OCI-LY7 (cell line): ENCODE results near the gene ACTL8. TPM values are rescaled to one million over a fixed set of nuclear protein-coding genes. Genes with fewer than 3 reads are reported as not detected.
A peak's percentile ranks its signal among the peaks of the same experiment; 100 is the strongest.

Source experiments
- BruUV-seq: library from RNA; stranded (reverse); fragments of 400-500 nt; replicated peaks from 2 replicates; lab custom pipeline; 2021; lab: Mats Ljungman, UMichigan
- CTCF ChIA-PET: fragments of 300-600 bp; sonication (Branson Sonifier 250); formaldehyde crosslinking; loops from one replicate; lab custom pipeline; 2022; ENCODE audit warnings: antibody characterized with exemption; ENCODE audit not compliant: unreplicated experiment; lab: Charles Lee
- POLR2A ChIA-PET: fragments of 300-600 bp; sonication (Branson Sonifier 250); formaldehyde crosslinking; loops from one replicate; lab custom pipeline; 2022; ENCODE audit warnings: antibody characterized with exemption; lab: Charles Lee
- DNase-seq: peaks from one replicate; pipeline ENCODE4 v3.0.0-alpha.2; 2015; ENCODE audit warnings: low spot score
- H2AFZ ChIP-seq: fragments of 200-600 bp; sonication (generic), shearing (Covaris generic); 2 replicates; pipeline ENCODE4 v1.6.1; 2014; ENCODE audit warnings: mild to moderate bottlenecking, antibody characterized with exemption, low read length, moderate library complexity
- H3K27ac ChIP-seq: fragments of 200-600 bp; sonication (generic); 2 replicates; pipeline ENCODE4 v1.5.1; 2014; ENCODE audit warnings: mixed run types, low read depth, mild to moderate bottlenecking, moderate library complexity, low read length, inconsistent platforms; ENCODE audit not compliant: poor library complexity, severe bottlenecking
- H3K36me3 ChIP-seq: fragments of 200-600 bp; sonication (generic); 2 replicates; pipeline ENCODE4 v1.6.1; 2014; ENCODE audit warnings: mild to moderate bottlenecking, antibody characterized with exemption, low read length, moderate library complexity, mixed read lengths; ENCODE audit not compliant: insufficient read depth
- H3K4me1 ChIP-seq: fragments of 200-600 bp; sonication (generic); 2 replicates; pipeline ENCODE4 v1.5.1; 2014; ENCODE audit warnings: mild to moderate bottlenecking, low read length; ENCODE audit not compliant: insufficient read depth, poor library complexity, severe bottlenecking
- H3K4me2 ChIP-seq: fragments of 200-600 bp; sonication (generic); 2 replicates; pipeline ENCODE4 v1.6.1; 2014; ENCODE audit warnings: mild to moderate bottlenecking, low read length
- H3K4me3 ChIP-seq: fragments of 200-600 bp; sonication (generic); 2 replicates; pipeline ENCODE4 v1.5.1; 2014; ENCODE audit warnings: mild to moderate bottlenecking, low read depth, low read length; ENCODE audit not compliant: poor library complexity, severe bottlenecking
- H3K79me2 ChIP-seq: fragments of 200-600 bp; sonication (generic); 2 replicates; pipeline ENCODE4 v1.6.1; 2016; ENCODE audit warnings: low read depth, mild to moderate bottlenecking, low read length, moderate library complexity, mixed read lengths; ENCODE audit not compliant: insufficient read depth
- H3K9me2 ChIP-seq: fragments of 200-600 bp; sonication (generic); 2 replicates; pipeline ENCODE4 v1.6.1; 2016; ENCODE audit warnings: mild to moderate bottlenecking, low read length, mixed read lengths; ENCODE audit not compliant: insufficient read depth
- H3K9me3 ChIP-seq: fragments of 200-600 bp; sonication (generic); 2 replicates; pipeline ENCODE4 v1.6.1; 2014; ENCODE audit warnings: mild to moderate bottlenecking, mixed run types, low read length, mixed read lengths
- H4K20me1 ChIP-seq: fragments of 200-600 bp; sonication (generic); 2 replicates; pipeline ENCODE4 v1.6.1; 2014; ENCODE audit warnings: mild to moderate bottlenecking, antibody characterized with exemption, low read length, moderate library complexity, mixed read lengths; ENCODE audit not compliant: insufficient read depth
- EZH2phosphoT487 ChIP-seq: fragments of 200-600 bp; sonication (generic); IDR thresholded peaks from 2 replicates; pipeline ENCODE4 v1.6.1; 2018; ENCODE audit warnings: low read depth, borderline replicate concordance, mild to moderate bottlenecking, mixed run types, antibody characterized with exemption, low read length, moderate library complexity, mixed read lengths
- intact Hi-C: fragments of 100-400 bp; cut with micrococcal nuclease; formaldehyde crosslinking; loops from one replicate; pipeline ENCODE4 v1.10.0; 2022; ENCODE audit not compliant: unreplicated experiment
- total RNA-seq, 2 experiments: library from RNA; depleted of rRNA in 1 of 2; stranded (reverse); fragments of >200 nt in 1 of 2; shearing (Covaris generic) in 1 of 2; gene quantifications; 2 replicates each; pipeline ENCODE4 v1.2.3, GENCODE V29; 2014 to 2022
- TF ChIP-seq, protein P1 (sequence below): fragments of 200-600 bp; sonication (generic); conservative IDR thresholded peaks from 2 replicates; pipeline ENCODE4 v1.5.1; 2014; ENCODE audit warnings: mild to moderate bottlenecking, antibody characterized with exemption, low read length, moderate library complexity, mixed read lengths

The ACTL8 gene
- total RNA-seq, 2 experiments from 2014 or later = not detected

DNA sequence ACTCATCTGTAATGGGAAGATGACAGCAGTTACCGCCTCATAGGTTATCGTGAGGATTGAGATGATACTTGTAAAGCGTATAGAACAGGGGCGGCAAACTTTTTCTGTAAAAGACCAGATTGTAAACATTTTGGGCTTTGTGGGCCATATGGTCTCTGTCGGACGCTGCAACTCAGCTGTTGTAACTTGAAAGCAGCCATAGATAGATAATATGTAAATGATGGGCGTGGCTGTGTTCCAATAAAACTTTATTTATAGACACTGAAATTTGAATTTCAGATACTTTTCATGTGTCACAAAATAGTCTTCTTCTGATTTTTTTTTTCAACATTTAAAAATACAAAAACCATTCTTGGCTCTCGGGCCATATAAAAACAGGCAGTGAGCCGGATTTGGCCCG is 15.8 kb downstream of the ACTL8 start:
- Histone ChIP-seq H2AFZ (no peak overlapping the region), H3K9me2 (no peaks in the 10 kb centered on the region), H4K20me1 (no peaks in the 10 kb centered on the region), H3K79me2 (no peaks in the 10 kb centered on the region), H3K4me1 (no peaks in the 10 kb centered on the region), H3K27ac (no peak overlapping the region), H3K4me3 (no peak overlapping the region), H3K36me3 (no peaks in the 10 kb centered on the region), H3K4me2 (no peak overlapping the region), H3K9me3 (no peaks in the 10 kb centered on the region)
- ChIA-PET CTCF (no interaction called here), POLR2A (no interaction called here)
- no TSS peak for BruUV-seq
- no peak for DNase-seq
- intact Hi-C loops = no loop called here
- TF ChIP-seq, protein P1, sequence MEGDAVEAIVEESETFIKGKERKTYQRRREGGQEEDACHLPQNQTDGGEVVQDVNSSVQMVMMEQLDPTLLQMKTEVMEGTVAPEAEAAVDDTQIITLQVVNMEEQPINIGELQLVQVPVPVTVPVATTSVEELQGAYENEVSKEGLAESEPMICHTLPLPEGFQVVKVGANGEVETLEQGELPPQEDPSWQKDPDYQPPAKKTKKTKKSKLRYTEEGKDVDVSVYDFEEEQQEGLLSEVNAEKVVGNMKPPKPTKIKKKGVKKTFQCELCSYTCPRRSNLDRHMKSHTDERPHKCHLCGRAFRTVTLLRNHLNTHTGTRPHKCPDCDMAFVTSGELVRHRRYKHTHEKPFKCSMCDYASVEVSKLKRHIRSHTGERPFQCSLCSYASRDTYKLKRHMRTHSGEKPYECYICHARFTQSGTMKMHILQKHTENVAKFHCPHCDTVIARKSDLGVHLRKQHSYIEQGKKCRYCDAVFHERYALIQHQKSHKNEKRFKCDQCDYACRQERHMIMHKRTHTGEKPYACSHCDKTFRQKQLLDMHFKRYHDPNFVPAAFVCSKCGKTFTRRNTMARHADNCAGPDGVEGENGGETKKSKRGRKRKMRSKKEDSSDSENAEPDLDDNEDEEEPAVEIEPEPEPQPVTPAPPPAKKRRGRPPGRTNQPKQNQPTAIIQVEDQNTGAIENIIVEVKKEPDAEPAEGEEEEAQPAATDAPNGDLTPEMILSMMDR = no peak
- TF ChIP-seq EZH2phosphoT487 = no peak

- no peak overlapping the region for H2AFZ ChIP-seq
- no TSS peak for BruUV-seq
- no peak overlapping the region for H3K27ac ChIP-seq
- no peaks in the 10 kb centered on the region for H3K79me2 ChIP-seq
- no peaks in the 10 kb centered on the region for H3K9me3 ChIP-seq
- no peaks in the 10 kb centered on the region for H3K36me3 ChIP-seq
- POLR2A ChIA-PET = no interaction called here
- intact Hi-C loops = no loop called here
- no peaks in the 10 kb centered on the region for H4K20me1 ChIP-seq
- CTCF ChIA-PET = no interaction called here
- H3K4me2 ChIP-seq = no peak overlapping the region
- TF ChIP-seq, protein P1 = no peak
- TF ChIP-seq EZH2phosphoT487 = no peak
- no peak for DNase-seq
- no peaks in the 10 kb centered on the region for H3K9me2 ChIP-seq
- H3K4me1 ChIP-seq = no peaks in the 10 kb centered on the region
- H3K4me3 ChIP-seq = no peak overlapping the region
Observed at GRCh38 chr1:17772615-17773212, 17.6 kb downstream of the ACTL8 start.

- Histone ChIP-seq H3K9me3 (no peaks in the 10 kb centered on the region), H3K4me2 (no peak overlapping the region), H2AFZ (no peak overlapping the region), H3K36me3 (no peaks in the 10 kb centered on the region), H3K4me1 (no peaks in the 10 kb centered on the region), H3K9me2 (no peaks in the 10 kb centered on the region), H4K20me1 (no peaks in the 10 kb centered on the region), H3K79me2 (no peaks in the 10 kb centered on the region), H3K4me3 (no peak overlapping the region), H3K27ac (no peak overlapping the region)
- intact Hi-C loops = no loop called here
- ChIA-PET CTCF (no interaction called here), POLR2A (no interaction called here)
- TF ChIP-seq EZH2phosphoT487 = no peak
- TF ChIP-seq, protein P1 = 0 out of 2 replicates have a peak, but pooled peaks have one; percentile 11
- no TSS peak for BruUV-seq
- DNase-seq = no peak
Observed at GRCh38 chr1:17773591-17774326, 18.6 kb downstream of the ACTL8 start.
